IPS DF 4.7 (cell line): ENCODE measurements around the gene CCDC188.

Source experiments
- DNase-seq: peaks from one replicate; pipeline ENCODE4 v3.0.0-alpha.2; 2013; ENCODE audit warnings: low spot score; ENCODE audit errors: extremely low read depth

CCDC188 gene

GRCh38 chr22:20150381-20151275 lies at the start of gene CCDC188:
CCDC188 (minus strand) TSS chr22:20151055; CDS start chr22:20150986, 69 bp downstream.
- no peak for DNase-seq

- DNase-seq = no peak
Observed at GRCh38 chr22:20199906-20200305, 49.1 kb upstream of the CCDC188 start.

GRCh38 chr22:20199413-20199842 lies 48.6 kb upstream of the CCDC188 start:
- DNase-seq = no peak

- DNase-seq = no peak
Observed at GRCh38 chr22:20198557-20199319, 47.9 kb upstream of the CCDC188 start.

GRCh38 chr22:20197407-20198030 lies 46.7 kb upstream of the CCDC188 start:
- no peak for DNase-seq

GRCh38 chr22:20196094-20196842 lies 45.4 kb upstream of the CCDC188 start:
- DNase-seq = no peak

- DNase-seq = no peak
Observed at GRCh38 chr22:20194681-20195593, 44.1 kb upstream of the CCDC188 start.

GRCh38 chr22:20193761-20194494 lies 43.1 kb upstream of the CCDC188 start:
- DNase-seq = no peak

GRCh38 chr22:20192972-20193760 lies 42.3 kb upstream of the CCDC188 start:
- DNase-seq = no peak

GRCh38 chr22:20192293-20192971 lies 41.6 kb upstream of the CCDC188 start:
- DNase-seq = no peak

- no peak for DNase-seq
Observed at GRCh38 chr22:20191803-20192202, 40.9 kb upstream of the CCDC188 start.

- no peak for DNase-seq
Observed at GRCh38 chr22:20191000-20191515, 40.2 kb upstream of the CCDC188 start.

- no peak for DNase-seq
Observed at GRCh38 chr22:20188567-20188877, 37.7 kb upstream of the CCDC188 start.

GRCh38 chr22:20187777-20188566 lies 37.1 kb upstream of the CCDC188 start:
- no peak for DNase-seq

- DNase-seq = no peak
Observed at GRCh38 chr22:20186871-20187546, 36.2 kb upstream of the CCDC188 start.

- DNase-seq = no peak
Observed at GRCh38 chr22:20186183-20186870, 35.5 kb upstream of the CCDC188 start.
